Measurements from ENCODE around the gene PLPP3. TPM values are rescaled to one million over a fixed set of nuclear protein-coding genes. Genes with fewer than 3 reads are reported as not detected.

The PLPP3 gene
- 1.6 and 3.9 TPM in 2 replicates for total RNA-seq

DNA sequence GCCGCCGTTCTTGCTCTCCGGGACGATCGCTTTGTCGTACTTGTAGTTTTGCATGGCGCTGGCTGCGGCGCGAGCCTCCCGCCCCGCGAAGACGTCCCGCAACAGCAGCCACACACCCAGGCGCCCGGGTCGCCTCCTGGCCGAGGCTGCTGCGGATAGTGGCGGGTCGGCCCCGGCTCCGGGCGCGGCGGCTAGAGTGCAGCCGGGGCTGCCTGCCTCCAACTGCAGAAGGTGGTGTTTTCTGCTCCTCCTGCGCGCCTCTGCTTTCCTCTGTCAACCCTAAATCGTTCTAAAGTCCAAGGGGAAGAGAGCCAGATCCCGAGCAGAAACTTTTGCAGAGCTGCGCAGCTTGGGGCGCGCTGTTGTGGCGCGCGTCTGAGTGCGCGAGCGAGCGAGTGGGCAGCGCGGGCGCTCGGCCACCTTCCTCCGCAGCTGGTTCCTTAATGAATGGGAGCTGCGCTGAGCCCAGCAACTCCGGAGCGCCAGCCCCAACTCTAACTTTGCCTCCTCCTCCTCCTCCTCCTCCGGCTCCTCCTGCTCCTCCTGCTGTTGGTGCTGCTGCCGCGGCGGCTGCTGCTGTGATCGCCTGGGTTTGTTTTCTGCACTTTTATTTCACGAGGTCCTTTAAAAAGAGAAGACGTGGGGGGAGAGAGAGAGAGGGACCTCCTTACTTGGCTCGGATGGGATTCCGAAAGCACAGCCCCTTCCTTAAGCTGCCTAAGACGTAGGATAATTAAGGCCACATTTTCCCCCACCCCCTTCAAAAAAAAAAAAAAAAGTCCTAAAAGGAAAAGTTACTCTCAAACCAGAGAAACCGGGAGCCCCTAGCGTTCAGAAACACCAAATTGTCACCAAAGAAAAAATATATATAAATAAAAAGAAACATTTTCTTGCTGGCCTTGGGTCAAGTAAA lies at the start of gene PLPP3:
PLPP3 (minus strand) TSS at position 601 of the 913 bp plus-strand sequence; CDS start at position 54, 547 bp downstream.

Other genes starting within 250 kb of the PLPP3 start
- 0.53 and 1.6 TPM in 2 replicates for gene PRKAA2, start 65.8 kb upstream of the PLPP3 start, total RNA-seq
- gene FYB2, start 239.8 kb upstream of the PLPP3 start, total RNA-seq = 0.08 TPM in 1 of 2 replicates, not detected in the other

All from hair follicular keratinocyte (primary cell).